Stimulated activated CD8-positive, alpha-beta memory T cell treated with anti-CD3 and anti-CD28 coated beads, Interleukin-4, amount 100 ng/mL, for 48 hours (primary cell): Measurements from ENCODE around the gene PNPLA5.

Experiments
- DNase-seq: peaks from one replicate; pipeline ENCODE4 v3.0.0-alpha.2; 2020

PNPLA5 gene

DNA sequence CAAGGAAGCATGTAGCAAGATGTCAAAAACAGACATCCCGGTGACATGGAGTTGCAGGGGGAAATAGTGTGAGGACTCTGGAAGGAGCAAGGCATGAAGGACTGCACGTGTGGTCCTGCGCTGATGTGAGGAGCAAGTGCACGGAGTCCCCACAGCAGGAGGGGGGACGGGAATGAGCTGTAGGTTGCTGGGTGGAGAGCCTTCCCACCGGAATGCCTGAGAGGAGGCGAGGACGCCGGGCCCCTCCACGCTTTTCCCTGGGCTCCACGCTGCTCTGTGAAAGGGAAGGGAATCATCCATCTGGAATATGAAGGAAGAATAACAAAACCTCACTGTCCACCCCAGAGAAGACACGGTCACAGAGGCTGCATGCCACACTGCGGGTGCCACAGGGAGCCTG lies 56.1 kb downstream of the PNPLA5 start:
- no peak for DNase-seq

DNA sequence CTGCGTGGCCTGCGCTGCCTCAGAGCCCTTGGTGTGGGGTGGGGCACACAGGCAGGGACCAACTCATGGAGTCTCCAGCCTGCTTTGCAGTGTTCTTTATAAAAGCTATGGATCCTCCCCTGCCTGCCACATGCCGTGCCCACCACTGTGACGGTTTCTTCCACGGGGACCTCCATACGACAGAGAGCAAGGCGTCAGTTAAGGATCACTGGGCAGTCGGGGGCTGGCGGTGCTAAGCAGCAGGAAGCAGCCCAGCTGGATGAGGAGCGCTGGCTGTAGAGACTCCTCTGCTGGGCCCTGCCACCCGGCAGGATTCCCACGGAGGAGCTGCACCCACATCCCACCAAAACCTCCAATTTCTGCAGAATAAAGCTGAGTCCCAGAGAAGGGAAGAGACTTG lies 56.6 kb downstream of the PNPLA5 start:
- no peak for DNase-seq

DNA sequence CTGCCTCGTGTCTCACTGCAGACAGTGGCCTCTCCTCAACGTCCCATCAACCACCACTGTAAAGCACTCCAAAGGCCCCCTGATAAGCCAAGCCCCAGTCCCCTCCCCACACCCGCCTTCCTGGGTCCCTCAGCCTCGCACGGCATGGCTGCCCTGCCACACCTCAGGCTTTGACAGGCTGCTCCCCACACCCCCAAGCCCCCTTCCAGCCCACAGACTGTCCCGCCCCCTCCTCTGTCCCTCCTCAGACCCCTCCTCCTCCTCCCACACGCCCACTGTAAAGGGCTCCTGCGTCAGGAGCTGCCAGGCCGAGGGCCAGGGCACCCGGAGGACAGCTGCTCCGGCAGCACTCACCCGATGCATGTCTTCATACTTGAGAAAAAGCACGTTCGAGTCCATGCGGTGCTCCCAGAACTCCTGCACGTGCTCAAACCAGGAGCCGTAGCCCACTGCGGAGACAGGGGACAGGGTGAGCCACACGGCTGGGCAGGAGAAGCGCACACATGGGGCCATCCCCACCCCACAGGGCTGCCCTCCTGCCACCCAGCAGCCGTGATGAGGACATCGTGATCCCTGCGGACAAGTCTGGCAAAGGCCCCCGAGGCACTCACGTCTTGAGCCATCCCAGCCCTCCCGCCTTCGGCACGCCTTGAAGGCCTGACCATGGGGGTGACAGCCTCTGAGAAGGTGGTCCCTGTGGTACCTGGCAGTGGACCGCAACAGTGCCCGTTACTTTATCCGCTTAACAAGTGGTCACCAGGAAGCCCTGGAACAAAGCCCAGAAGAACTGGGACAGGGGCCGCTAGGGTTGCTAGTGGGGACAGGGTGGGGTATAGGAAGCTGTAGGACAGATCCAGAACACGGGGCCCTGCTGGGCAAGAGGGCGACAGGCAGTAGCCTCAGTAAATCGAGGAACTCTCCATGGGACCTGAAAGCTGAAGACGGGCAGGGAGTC lies 58.2 kb downstream of the PNPLA5 start:
- no peak for DNase-seq

GRCh38 chr22:43832393-43833265 lies 59.2 kb downstream of the PNPLA5 start:
- no peak for DNase-seq

DNA sequence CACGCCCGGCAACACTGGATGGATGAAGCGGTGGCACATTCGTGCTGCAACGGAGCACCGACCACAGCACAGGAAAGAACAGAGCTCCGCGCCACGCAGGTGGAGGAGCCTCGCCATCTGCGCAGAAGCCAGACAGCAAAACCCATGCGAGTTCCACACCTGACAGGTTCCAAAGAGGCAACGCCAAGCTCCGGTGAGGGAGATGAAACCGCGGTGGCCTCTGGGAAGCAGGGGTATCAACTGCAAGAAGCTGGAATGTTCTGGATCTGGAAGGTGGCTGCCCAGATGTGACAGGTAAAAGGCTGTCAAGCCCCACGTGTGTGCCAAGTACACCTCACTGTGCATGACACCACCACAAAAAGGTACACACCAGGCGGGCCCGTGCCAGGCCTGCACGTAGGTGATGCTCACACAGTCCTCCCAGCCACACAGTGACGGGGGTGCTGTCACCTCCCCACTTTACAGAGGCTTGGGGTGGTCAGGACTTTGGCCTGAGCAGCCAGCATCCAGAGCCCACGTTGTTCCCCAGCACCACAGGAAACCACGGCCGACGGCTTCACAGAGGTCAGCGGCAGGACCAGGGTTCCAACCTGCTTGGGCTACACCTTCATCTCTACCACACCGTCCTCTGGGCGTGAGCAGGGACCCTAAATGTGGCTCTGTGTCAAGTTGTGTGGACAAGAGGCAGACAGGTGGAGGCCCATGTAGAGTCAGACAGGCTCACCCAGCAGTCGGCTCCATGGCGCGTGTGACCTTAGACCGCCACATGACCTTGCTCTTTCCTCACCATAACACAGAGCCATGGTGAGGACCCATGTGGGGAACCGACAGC lies 60.0 kb downstream of the PNPLA5 start:
- DNase-seq = no peak

- DNase-seq = no peak
These were observed 60.8 kb downstream of the PNPLA5 start for GRCh38 chr22:43830931-43831560.

DNA sequence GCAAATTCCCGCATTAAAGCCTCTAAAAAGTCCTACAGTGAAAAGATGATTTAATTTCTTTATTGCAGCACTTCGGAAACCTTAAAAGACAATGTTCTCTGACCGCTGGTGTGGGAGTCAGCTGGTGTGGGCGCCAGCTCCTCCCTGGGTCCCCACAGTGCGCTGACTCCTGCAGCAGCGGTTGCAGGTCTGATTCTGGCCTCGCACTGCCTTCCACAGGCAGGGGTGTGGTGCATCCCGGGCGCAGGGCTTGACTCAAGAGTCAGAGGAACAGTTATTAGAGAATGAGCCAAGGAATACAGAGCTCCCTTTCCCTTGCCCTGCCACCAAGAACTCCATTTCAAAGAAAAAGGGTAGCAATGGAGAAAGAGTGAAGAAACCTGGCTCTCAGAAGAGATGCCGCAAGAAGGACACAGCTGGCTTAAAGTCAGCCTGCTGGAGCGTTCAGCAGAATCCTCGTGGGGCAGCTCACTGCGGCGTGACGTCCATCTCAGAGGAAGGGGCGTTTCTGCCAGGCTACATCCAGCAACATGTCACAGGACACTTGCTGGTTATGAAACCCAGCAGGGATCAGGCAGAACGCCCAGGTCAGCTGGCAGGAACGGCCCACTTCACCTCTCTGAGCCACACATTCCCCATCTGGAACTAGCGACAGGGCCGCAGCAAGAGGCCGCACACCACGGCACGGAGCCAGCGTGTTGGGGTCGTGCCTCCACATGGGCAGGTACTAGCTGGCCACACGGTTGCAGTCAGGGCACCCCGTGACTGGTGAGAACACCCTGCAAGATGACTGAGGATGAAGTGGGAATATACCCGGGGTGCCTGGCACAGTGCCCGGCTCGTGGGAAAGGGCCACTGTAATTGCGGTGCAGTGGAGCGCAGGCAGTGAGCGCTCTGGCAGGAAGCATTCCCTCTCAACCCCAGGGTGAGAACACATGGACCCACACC lies 61.6 kb downstream of the PNPLA5 start:
- DNase-seq = no peak
